K562 (cell line): Measurements from ENCODE around the gene SS18L1. TPM values are rescaled to one million over a fixed set of nuclear protein-coding genes. Genes with fewer than 3 reads are reported as not detected.

ENCODE experiments used
- E2F6 ChIP-seq, 2 experiments: IDR thresholded peaks; 2 replicates each; pipeline ENCODE4 v1.6.1; 2011; ENCODE audit warnings: borderline replicate concordance in 1 of 2, control low read depth in 1 of 2, low read depth in 1 of 2, low read length in 1 of 2, mild to moderate bottlenecking in 1 of 2, mixed read lengths in 1 of 2, moderate library complexity in 1 of 2; ENCODE audit not compliant: insufficient read depth in 1 of 2, insufficient read length in 1 of 2, poor library complexity in 1 of 2, severe bottlenecking in 1 of 2; ENCODE audit errors: extremely low read depth in 1 of 2
- NR2C1 ChIP-seq, 2 experiments: fragments of 450-650 bp; IDR thresholded peaks; 2 replicates each; pipeline ENCODE4 v1.6.1; 2017; ENCODE audit warnings: mild to moderate bottlenecking in 2 of 2, antibody characterized with exemption in 1 of 2, inconsistent platforms in 1 of 2, missing compliant biosample characterization in 1 of 2, missing genetic modification characterization in 1 of 2
- PRMT5 ChIP-seq: sonication (generic); formaldehyde crosslinking; IDR thresholded peaks from 2 replicates; pipeline ENCODE4 v1.5.0; 2020; ENCODE audit warnings: missing genetic modification reagents
- VEZF1 ChIP-seq: fragments of 200-800 bp; sonication (Bioruptor generic); IDR thresholded peaks from 2 replicates; pipeline ENCODE4 v1.6.1; 2017; ENCODE audit warnings: missing genetic modification characterization, missing compliant biosample characterization
- YY1 ChIP-seq, 3 experiments: IDR thresholded peaks; 2 replicates each; pipeline ENCODE4 v1.6.1; 2011; ENCODE audit warnings: low read length in 2 of 3, mild to moderate bottlenecking in 2 of 3, moderate library complexity in 2 of 3, borderline replicate concordance in 1 of 3, control low read depth in 1 of 3, low read depth in 1 of 3; ENCODE audit not compliant: insufficient read depth in 3 of 3, insufficient replicate concordance in 2 of 3, control insufficient read depth in 1 of 3, insufficient read length in 1 of 3; ENCODE audit errors: extremely low read depth in 1 of 3
- polyA plus RNA-seq, 8 experiments: library from polyadenylated mRNA; depleted of rRNA in 4 of 8; stranded (reverse) in 5 of 8; unstranded in 3 of 8; fragments of >200 nt; fragmentation: Nextera tagmentation in 2 of 8; fragmentation: Illumina TruSeq in 1 of 8; extraction: Ambion mirVana in 2 of 8; extraction: Trizol in 1 of 8; gene quantifications; 2 replicates each; pipeline versions ENCODE4 v1.2.1 to v1.2.3, GENCODE V29; 2011 to 2014; ENCODE audit warnings: inconsistent platforms in 1 of 8, missing spikeins in 1 of 8
- total RNA-seq, 7 experiments: library from RNA; depleted of rRNA in 6 of 7; stranded (reverse); fragments of >200 nt in 6 of 7; fragmentation: Illumina TruSeq in 2 of 7; extraction: Trizol in 2 of 7; gene quantifications; 2 replicates each; pipeline versions ENCODE4 v1.2.1 to v1.2.3, GENCODE V29; 2011 to 2021; ENCODE audit warnings: low replicate concordance in 1 of 7

SS18L1 gene
- total and polyA plus RNA-seq, 9 of the 15 experiments (the other 6 are each of a cell fraction or from before 2014, with no cell fraction given), result 2.7 to 28.3 (median 15.1) TPM

GRCh38 chr20:62219992-62220665 is 76.6 kb downstream of the SS18L1 start, which contains the start of gene HRH3 (continued):
- peak; percentile 81 for TF ChIP-seq VEZF1 (CRISPR knock-in tag)
- peak in 2 of 3 experiments; percentile 14 to 22 for TF ChIP-seq YY1 (IDR thresholded peaks at IDR 0.05; ENCODE audit: borderline replicate concordance in 1 of 3, control insufficient read depth in 1 of 3, extremely low read depth in 1 of 3, insufficient read depth in 3 of 3, insufficient read length in 1 of 3, insufficient replicate concordance in 2 of 3, low read depth in 1 of 3, low read length in 2 of 3)
- 0 out of 2 replicates have a peak, but pooled peaks have one; percentile 60 for TF ChIP-seq PRMT5 (CRISPR knock-in tag)
- no peak for TF ChIP-seq NR2C1 (IDR thresholded peaks at IDR 0.05)
- TF ChIP-seq NR2C1 (tag; IDR thresholded peaks at IDR 0.05), result no peak
- TF ChIP-seq E2F6 (IDR thresholded peaks at IDR 0.05; ENCODE audit: borderline replicate concordance in 1 of 2, extremely low read depth in 1 of 2, insufficient read depth in 1 of 2, insufficient read length in 1 of 2, low read depth in 1 of 2, low read length in 1 of 2, poor library complexity in 1 of 2, severe bottlenecking in 1 of 2), result peak in 1 of 2 experiments; percentile 54
